Limb (tissue), 2 donors: Measurements from ENCODE around the gene MARCHF11.

Experiments used
- DNase-seq, 2 donors: peaks; one replicate each; pipeline ENCODE4 v3.0.0-alpha.2; 2016; ENCODE audit errors: extremely low spot score in 2 of 2

The MARCHF11 gene

DNA sequence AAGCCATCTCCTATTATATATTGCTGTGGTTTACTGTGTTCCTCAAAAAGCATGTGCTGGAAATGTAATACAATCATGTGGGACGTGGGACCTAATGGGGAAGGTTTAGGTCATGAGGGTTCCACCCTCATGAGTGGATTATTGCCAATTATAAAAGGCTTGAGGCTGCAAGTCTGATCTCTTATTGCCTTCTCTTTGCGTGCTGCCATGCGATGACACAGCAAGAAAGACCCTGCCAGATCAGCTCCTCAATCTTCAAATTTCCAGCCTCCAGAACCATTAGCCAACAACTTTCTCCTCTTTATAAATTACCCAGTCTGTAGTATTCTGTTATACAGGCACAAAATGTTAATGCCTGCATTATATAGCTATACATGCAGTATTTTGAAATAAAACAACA lies 45.4 kb downstream of the MARCHF11 start:
- no peak for DNase-seq

DNA sequence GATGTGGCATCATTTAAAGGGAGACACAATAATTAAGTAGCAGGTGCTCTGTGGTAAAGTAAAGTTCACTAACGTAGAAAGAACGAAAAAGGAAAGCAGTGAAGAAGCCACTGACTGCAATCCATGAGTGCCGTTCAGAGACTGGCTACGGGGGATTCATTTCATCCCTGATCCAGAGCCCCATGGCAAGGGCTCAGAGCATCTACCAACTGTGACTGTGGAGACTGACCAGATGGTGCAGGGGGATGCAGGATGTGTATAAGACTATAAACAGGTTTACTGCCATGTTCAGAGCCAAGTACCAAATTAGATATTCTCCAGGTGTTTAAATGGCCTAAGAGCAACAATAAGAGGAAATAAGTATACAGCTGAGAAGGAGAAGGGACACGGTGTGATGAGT lies 47.7 kb downstream of the MARCHF11 start:
- no peak for DNase-seq

DNA sequence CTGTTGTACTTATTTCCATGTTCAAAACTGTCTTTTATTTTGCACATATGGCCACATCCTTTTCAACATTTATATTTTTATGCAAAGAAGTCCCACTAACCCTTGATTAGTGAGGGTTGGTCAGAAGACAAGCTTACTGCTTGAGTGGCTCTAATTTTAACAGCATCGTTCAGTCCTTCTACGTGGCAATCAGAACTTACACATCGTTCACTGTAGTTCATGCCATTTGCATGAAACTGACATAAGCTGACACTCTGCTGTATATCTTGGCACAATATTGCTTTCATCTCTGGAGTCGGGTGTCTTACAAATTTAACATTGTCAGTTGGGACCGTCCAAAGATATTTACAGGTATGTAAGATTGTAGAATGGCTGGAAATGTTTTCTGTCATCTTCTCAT lies 50.6 kb downstream of the MARCHF11 start:
- no peak for DNase-seq

DNA sequence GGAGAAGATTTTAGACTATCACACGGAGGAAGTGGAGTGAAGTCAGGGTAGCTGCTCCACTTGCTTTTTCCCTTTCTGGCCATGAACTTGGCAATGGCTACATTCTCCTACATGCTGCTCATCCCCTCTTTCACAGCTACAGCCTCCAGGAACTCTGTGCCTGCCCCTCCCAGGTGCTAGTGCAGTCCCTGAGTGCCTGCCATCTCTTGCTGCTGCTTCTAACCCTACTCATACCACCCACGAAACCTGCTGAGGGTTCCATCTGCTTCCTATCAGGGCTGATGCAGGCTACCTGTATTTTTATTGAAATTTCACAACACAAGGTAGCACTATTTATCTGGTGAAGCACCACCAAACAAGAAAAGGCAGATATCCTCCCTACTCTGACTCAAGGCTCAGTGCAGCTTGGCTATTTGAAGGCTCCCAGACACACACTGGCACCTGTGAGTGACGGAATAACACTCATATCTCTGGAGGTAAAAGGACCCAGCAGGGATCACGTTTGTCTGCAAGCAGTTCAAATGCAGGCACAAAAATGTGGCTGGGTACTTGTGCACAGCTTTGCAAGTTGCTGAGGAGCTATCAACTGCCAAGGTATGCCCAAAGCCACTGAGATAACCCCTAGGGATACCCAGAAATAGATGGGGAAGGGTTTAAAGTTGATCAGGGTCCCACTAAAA lies 51.6 kb downstream of the MARCHF11 start:
- DNase-seq, result no peak

DNA sequence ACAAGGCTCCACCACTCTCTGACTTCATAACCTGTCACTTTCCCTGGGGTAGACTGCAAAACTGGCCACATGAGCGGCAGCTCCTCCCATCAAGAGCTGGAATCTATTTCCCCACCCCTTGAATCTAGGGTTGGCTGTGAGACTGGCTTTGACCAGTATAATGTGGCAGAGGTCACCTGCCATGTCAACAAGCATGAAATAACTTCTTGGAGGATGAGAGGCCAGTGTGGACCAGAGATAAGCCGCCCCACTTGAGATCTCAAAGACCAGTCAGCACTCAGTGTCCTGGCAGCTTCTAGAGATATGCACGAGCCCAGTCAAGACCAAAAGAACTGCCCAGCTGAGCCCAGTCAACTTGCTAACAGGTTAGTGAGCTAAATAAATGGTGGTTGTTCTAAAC lies 59.0 kb downstream of the MARCHF11 start:
- no peak for DNase-seq

DNA sequence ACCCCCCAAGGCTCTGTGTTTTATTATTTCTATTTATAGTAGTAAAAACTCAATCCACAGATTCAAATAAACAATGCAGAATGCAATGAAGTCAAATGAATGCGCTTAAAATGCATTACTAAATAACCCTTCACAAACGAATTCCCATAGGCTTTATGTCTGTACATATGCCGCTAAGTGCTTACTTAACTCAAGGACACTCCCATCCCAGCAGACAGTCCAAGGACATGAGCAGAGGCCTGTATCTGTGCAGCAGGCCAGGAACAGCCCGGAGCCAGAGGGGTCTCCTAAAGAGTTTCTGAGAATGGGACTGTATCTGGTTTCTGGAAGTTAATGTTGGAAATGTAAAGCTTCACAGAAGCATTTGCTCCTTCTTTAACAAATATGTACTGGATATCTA lies 59.8 kb downstream of the MARCHF11 start:
- DNase-seq, result no peak

DNA sequence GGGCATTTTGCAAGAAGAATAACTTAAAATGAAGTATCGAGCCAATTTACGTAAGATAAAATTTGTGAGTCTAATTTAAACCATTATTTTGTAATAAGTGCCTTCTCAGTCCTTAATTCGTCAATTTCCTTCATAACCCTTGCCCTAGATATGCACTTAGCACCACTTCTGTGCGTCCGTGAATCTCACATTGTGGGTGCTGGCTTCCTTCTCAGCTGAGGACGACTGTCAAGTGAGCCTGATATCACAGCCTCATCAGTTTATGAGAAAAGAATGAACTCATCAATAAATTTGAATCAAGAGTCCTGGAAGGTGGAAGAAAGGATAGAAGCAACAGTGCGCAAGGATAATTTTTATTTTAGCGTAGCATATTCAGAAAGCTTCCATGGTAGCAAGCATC lies 64.5 kb downstream of the MARCHF11 start:
- no peak for DNase-seq

DNA sequence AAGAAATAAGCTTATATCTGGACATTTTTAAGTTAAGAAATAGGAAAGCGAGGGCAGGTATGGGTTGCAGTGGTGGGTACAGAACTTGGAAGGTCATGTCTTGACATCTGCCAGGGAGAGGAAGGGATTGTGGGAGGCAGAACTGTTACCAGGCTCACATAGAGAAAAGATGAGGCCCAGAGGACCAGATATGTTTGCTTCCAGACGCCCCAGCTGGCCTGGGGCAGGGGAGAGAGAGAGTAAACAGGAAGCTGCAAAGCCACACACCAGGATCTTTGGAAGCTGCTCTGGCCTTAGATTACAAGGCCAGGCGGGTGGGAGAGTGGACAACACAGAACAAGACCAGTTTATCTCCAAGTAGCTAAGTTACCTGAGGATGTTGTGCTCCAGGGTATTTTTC lies 71.2 kb downstream of the MARCHF11 start:
- no peak for DNase-seq

DNA sequence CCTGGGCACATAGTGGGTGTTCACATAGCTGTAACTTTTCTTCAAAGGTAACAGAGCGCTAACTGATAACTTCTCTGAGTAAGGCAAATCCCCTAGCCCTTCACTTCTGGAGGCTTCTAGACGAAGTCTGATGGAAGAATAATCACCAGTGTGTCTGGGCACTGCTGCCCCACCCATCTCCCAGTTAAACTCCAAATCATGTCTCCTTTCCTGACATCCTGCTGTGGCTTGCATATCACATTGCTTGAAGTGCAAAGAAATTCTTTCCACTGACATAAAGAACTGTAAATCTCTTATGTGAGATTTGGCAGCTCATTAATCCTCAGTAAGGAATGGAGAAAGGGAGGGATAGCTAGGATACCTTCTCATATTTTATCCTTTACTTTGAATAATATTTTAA lies 74.6 kb downstream of the MARCHF11 start:
- no peak for DNase-seq

DNA sequence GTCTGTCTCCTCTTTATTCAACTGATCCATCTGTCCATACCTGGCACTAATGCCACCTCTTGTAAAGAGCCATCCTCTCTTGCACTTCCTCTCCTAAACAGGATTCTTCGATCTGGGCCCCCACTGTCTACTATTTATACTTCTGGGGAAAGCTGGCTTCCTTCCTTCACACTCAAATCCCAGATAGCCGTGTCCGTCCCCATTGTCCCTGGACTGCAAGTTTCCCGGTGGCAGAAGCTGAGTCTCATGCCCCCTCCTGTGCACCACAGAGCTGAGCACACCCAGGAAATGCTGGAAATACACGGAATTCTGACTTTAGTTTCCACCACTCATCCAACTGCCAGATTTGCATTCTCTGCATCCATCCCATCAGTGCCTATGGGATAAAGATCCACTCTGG lies 84.0 kb downstream of the MARCHF11 start:
- no peak for DNase-seq

DNA sequence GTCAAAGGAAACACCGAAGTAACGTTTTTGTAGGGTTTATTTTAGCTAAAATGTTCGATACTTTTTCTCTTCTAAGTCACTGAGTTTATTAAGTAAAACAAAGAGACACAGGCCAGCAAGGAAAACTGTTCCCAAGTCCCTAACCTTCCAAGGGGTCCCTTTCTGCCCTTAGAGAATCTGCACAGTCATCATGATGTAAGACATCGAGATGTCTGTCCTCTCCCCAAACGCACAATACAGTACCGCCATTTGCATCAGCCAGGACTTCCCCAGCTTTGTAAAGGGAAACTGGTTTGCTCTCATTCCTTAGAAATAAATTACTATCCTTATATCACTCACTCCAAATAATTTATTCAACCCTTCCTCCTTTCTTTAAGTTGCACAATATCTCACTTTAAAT lies 89.3 kb downstream of the MARCHF11 start:
- no peak for DNase-seq

DNA sequence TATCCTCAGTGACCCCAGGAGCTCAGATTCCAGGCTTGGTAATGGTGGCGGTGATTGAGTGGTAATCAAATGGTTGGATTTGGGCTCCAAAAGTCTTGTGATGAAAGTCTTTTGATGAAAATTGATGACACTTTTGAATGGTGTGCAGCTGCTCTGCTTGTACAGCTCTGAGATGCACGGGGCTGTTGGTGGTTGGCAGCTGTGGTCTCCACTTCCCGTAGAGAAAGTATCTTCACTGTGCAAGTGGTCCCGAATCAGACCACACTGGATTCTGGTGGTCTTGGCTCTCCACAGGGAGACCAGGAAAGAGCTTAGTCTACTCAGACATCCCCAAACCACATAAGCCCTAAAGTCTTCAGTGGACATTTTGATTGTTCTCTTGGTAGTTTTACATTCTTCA lies 96.6 kb downstream of the MARCHF11 start:
- DNase-seq, result no peak

DNA sequence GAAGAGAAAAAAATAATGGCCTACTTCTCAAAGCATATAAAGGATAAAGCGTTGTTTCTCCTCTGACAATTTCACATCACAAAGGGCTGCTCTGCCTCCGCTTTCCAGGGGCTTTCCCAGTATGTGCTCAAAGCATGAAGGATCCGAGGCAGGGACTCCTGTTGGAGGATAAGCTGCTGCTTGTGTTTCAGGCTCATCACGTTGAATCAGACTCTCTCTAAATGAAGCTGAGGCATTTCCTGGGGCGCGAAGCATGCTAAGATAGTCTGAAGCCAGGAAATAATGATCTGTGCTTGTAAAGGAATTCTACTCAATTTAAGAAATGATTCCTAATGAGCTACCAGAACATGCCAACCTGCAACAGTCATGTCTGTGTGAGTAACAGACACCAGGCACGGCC lies 97.5 kb downstream of the MARCHF11 start:
- DNase-seq, result no peak

DNA sequence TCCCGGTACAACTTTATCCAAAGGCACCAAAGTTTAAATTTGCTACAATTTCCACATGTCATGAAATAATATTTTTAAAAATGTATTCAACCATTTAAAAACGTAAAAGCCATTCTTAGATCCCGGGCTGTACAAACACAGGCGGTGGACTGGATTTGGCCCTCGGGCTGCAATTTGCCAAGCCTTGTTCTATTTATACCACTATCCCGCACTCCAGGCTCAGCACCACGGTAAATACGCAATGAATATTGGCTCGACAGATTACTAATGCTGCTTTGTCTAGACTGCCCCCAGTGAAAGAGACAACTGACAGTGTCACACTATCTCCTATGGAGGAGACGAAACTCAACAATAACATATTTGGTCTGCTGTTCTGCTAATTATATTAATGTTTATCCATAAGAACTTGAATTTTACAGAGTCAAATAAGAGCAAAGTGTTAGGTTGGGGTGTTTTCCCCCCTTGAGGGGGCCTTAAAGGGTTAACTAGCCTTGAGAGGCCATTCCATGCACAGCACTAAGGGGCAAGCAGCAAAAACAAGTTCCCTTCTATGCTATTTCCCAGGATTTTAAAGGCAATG lies 98.1 kb downstream of the MARCHF11 start:
- DNase-seq, result no peak

DNA sequence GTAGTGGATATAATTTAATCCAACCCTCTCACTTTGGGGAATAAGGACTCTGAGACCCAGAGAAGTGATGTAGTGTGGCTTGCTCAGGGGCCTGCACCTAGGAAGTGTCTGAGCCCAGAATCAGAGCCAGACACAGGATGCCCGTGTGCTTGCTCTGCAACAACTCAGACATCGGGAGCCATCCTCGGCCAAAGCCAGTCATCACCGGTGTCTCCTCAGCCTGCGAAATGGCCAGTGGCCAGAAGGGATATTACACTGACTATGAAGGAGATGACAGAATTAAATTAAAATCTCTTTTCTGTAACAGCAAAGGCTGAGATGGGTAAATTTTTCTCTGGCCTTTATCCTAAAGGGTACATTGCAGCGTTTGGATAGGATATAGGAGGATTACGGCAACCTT lies 102.9 kb downstream of the MARCHF11 start:
- no peak for DNase-seq

DNA sequence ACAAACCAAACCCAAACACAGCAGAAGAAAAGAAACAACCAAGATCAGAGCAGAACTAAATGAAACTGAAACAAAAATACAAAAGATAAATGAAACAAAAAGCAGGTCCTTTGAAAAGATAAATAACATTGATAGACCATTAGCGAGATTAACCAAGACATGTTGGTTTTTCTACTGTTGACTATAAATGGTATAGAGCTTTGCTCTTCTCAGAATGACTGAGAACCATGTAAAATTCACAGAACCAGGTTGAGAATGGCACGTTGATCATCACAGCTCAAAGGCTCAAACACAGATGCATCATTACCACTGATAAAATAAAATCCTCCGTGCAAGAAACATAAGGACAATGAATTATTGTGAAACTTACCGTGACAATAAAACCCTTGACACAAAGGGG lies 105.2 kb downstream of the MARCHF11 start:
- no peak for DNase-seq

DNA sequence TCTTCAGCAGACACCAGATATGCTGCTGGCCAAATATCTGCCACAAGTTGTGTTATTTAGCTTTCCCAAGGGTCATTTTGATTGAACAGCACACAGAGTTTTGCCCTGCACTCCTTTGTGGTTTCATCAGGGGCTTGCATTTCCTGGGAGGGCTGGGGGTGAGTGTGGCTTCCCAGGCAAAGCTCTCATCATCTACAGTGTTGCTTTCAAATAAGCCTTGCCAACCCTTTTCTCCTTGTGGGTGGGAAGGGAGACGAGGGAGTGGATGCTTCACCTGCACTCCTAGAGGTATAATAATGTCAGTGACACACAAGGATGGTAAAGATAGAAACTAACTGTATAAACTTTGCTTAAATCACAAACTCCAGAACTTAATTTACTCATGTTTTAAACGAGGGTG lies 107.0 kb downstream of the MARCHF11 start:
- DNase-seq, result no peak

DNA sequence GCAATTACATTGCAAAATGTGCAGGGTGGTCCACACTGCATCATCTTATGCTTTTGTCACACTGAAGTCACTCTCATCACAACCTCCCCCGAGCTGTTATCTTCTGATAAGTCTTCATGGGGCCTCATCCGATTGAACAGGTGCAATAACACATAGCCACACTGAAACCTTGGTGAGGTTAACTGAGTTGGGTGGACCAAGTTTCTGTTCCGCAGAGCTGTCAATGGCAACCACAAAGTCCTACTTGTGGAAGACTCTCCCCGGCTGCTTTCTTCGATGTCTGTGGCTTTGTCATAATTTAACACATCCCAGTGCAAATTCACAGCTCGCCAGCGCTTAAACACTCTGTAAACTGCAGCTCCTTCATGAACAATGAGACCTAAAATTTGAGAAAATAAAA lies 112.2 kb downstream of the MARCHF11 start:
- DNase-seq, result no peak

DNA sequence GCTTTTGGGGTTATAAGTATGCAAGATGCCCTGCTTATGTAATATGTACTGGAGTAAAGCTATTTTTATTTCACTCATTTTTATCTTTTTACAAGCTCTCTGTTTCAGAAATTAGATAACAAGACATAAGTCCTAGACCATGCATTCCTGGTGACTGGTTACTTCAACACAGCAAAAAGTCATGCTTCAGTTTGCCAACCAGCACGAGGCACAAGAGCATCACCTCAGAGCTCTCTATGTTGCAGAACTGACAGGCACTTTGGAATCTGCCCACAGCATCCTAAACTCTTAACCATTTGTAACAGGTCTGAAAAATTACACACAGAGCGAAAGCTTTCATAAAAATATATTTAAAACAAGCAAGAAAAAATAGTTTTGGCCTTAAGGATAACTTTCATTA lies 112.8 kb downstream of the MARCHF11 start:
- no peak for DNase-seq

DNA sequence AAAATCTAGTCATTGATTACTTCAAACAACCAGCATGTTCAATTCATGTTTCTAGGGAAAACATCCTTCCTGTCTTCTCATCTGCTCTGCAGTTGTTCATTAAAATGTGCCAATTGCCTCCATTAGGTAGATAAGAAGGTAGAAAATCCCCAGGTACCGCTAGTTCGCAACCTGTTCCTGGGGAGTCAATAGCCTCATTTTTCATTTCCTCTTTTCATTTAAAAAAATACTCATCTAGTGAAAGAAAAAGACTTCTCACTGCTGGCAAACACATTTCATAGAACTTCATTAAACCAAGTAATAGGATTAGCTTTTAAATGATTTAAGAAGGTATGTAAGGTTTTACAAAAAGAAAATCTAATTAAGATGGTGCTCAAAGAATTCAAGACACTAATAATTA lies 113.3 kb downstream of the MARCHF11 start:
- DNase-seq, result no peak

DNA sequence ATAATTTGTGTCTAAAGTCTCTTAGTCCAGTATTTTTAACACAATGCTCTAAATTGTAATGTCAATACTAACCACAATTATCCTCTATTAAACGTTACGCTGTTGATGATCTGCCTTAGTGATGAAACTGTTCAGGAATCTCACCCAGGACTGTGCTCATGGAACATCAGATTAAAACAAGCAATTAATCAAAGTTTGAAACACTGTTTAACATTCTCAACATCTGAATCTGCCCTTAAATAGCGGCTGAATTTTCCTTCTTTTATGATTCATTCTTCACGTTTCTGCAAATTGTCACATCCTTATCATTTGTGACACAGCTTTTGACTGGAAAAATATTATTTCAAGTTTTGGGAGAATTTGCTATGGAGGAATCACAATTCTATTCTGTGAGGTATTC lies 113.8 kb downstream of the MARCHF11 start:
- DNase-seq, result no peak

DNA sequence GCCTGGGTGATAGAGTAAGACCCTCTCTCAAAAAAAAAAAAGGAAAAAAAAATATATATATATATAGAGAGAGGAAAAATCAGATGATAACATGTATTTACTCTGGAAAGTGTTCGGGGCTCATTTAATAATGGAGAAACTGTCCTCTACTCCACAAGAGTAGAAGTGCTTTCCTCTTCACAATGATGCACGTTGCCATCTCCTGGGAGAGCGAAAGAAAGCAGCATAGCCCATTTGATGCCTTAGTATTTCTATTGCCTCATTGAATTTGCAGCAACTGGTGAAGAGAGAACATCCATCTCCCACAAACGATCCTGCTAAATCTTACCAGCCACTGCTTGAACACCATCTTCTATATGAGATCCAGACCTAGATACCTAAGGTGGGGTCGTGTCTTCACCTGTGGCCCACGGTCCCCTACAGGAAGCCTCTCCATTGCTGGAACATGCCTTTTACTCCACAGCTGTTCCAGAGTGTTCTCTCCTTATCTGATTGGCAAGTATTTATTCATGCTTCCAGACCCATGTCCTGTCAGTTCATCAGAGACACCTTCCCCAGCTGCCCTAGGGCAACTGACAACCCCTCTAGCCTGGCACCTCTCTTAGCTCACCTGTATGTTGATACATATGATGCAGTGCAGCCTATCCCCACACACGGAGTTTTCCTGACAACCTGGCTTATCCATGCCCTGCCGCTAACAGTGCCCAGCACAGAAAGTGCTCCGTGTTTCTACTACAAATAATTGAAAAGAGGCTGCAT lies 115.3 kb downstream of the MARCHF11 start:
- DNase-seq, result no peak

DNA sequence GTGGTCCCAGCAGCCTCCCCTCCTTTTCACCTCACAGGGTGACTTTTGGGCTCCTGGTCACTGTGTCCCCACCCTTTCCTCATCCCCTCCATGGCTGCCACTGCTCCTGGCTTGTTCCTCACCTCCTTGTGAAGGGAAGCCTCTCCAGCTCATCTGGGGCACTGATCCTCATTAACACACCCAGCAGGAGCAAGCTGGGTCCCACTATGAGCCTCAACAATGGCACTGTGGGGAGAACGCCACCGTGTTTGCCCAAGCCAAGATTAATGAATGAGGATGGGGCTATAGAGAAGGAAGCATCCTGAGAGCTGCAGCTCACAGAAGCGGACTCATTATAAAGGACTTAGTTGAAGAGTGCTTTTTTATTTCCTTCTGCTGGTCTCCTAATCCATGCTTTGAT lies 118.4 kb downstream of the MARCHF11 start:
- no peak for DNase-seq
